ENCODE data around the gene TMEM255B.
"Not testable (repeated sequence)": the region's sequence is repeated elsewhere in the genome, so short reads cannot be mapped to it uniquely, and the experiment has no call there.

The TMEM255B gene

GRCh38 chr13:113742000-113742441 is 17.0 kb upstream of the TMEM255B start:
- peak; percentile 29 for TF ChIP-seq CTCF (IDR thresholded peaks at IDR 0.05; ENCODE audit: control insufficient read depth, insufficient read depth, low read depth, low read length, missing control alignments)
- H3K4me3 ChIP-seq (ENCODE audit: control insufficient read depth, low read depth, low read length): no peak overlapping the region
- DNase-seq (ENCODE audit: low read depth): no peak

- no peak for TF ChIP-seq CTCF (IDR thresholded peaks at IDR 0.05; ENCODE audit: control insufficient read depth, insufficient read depth, low read depth, low read length, missing control alignments)
- H3K4me3 ChIP-seq (ENCODE audit: control insufficient read depth, low read depth, low read length): no peak overlapping the region
- DNase-seq (ENCODE audit: low read depth): no peak
These were observed 16.4 kb upstream of the TMEM255B start for GRCh38 chr13:113742445-113743120.

- DNase-seq (ENCODE audit: low read depth): no peak
- H3K4me3 ChIP-seq (ENCODE audit: control insufficient read depth, low read depth, low read length): no peak overlapping the region
- TF ChIP-seq CTCF (IDR thresholded peaks at IDR 0.05; ENCODE audit: control insufficient read depth, insufficient read depth, low read depth, low read length, missing control alignments): no peak
These were observed 15.4 kb upstream of the TMEM255B start for GRCh38 chr13:113743366-113744195.

- TF ChIP-seq CTCF (IDR thresholded peaks at IDR 0.05; ENCODE audit: control insufficient read depth, insufficient read depth, low read depth, low read length, missing control alignments): no peak
- DNase-seq (ENCODE audit: low read depth): no peak
- no peak overlapping the region for H3K4me3 ChIP-seq (ENCODE audit: control insufficient read depth, low read depth, low read length)
These were observed 14.6 kb upstream of the TMEM255B start for GRCh38 chr13:113744197-113745000.

GRCh38 chr13:113745059-113745458 is 14.0 kb upstream of the TMEM255B start:
- no peak for DNase-seq (ENCODE audit: low read depth)
- TF ChIP-seq CTCF (IDR thresholded peaks at IDR 0.05; ENCODE audit: control insufficient read depth, insufficient read depth, low read depth, low read length, missing control alignments): no peak
- H3K4me3 ChIP-seq (ENCODE audit: control insufficient read depth, low read depth, low read length): no peak overlapping the region

- not testable (repeated sequence) for DNase-seq (ENCODE audit: low read depth); H3K4me3 ChIP-seq (ENCODE audit: control insufficient read depth, low read depth, low read length)
These were observed 13.4 kb upstream of the TMEM255B start for GRCh38 chr13:113745500-113746142.

Measured in AG09309 (cell line).